ENCODE data around the gene TMEM171. TPM values are rescaled to one million over a fixed set of nuclear protein-coding genes. Genes with fewer than 3 reads are reported as not detected.

The TMEM171 gene
- total and polyA plus RNA-seq, 2 donors from 2014 or later = 15.4 to 17.7 TPM

DNA sequence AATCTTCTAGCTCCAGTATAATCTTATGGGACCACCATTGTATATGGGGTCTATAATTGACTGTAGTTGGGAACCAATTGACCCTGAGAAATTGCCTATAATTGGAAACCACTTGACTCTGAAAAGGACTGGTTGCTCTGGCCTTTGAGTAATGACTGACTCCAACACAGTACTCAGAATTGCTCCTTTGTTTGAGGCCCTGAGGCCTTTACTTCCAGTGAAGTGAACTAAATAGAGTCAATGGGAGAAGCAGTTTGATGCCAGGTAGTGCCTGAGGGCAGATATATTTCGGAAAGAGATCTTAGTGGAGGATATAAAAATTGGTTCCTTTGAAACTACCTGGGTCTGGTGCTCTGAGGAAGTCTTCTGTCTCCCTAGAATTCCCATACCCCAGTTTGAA is 16.0 kb upstream of the TMEM171 start:
- no peak overlapping the region for H3K4me3 ChIP-seq (ENCODE audit: low read length in 3 of 3)
- TF ChIP-seq, protein P1, sequence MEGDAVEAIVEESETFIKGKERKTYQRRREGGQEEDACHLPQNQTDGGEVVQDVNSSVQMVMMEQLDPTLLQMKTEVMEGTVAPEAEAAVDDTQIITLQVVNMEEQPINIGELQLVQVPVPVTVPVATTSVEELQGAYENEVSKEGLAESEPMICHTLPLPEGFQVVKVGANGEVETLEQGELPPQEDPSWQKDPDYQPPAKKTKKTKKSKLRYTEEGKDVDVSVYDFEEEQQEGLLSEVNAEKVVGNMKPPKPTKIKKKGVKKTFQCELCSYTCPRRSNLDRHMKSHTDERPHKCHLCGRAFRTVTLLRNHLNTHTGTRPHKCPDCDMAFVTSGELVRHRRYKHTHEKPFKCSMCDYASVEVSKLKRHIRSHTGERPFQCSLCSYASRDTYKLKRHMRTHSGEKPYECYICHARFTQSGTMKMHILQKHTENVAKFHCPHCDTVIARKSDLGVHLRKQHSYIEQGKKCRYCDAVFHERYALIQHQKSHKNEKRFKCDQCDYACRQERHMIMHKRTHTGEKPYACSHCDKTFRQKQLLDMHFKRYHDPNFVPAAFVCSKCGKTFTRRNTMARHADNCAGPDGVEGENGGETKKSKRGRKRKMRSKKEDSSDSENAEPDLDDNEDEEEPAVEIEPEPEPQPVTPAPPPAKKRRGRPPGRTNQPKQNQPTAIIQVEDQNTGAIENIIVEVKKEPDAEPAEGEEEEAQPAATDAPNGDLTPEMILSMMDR (IDR thresholded peaks at IDR 0.05; ENCODE audit: borderline replicate concordance, extremely low read depth, insufficient read depth) = no peak

GRCh38 chr5:73106335-73106734 is 14.0 kb upstream of the TMEM171 start:
- TF ChIP-seq, protein P1 (IDR thresholded peaks at IDR 0.05; ENCODE audit: borderline replicate concordance, extremely low read depth, insufficient read depth) = no peak
- Histone ChIP-seq H3K36me3 (ENCODE audit: control insufficient read depth in 2 of 3, insufficient read depth in 3 of 3, low read length in 3 of 3) (no peaks in the 10 kb centered on the region), H3K27ac (ENCODE audit: low read depth in 2 of 2, low read length in 2 of 2) (no peak overlapping the region), H3K9ac (ENCODE audit: low read length in 3 of 3) (no peak overlapping the region), H3K4me3 (ENCODE audit: low read length in 3 of 3) (no peak overlapping the region), H3K27me3 (ENCODE audit: control insufficient read depth, insufficient read depth, low read length) (no peaks in the 10 kb centered on the region), H3K9me3 (ENCODE audit: control insufficient read depth in 2 of 3, insufficient read depth in 1 of 3, low read length in 3 of 3) (peaks cover 0 to 3% (median 0%) of the 10 kb centered on the region in 3 donors), H3K4me1 (ENCODE audit: control insufficient read depth in 2 of 3, insufficient read depth in 2 of 3, low read depth in 1 of 3, low read length in 3 of 3) (no peaks in the 10 kb centered on the region)
- no peak for DNase-seq
- FAIRE-seq = no peak
- intact Hi-C loops (cut with DNase I) = no loop called here

More for the DNA sequence above, 16.0 kb upstream of the TMEM171 start:
- Histone ChIP-seq H3K27me3 (ENCODE audit: control insufficient read depth, insufficient read depth, low read length) (no peaks in the 10 kb centered on the region), H3K9me3 (ENCODE audit: control insufficient read depth in 2 of 3, insufficient read depth in 1 of 3, low read length in 3 of 3) (peaks cover 0 to 3% (median 0%) of the 10 kb centered on the region in 3 donors), H3K4me1 (ENCODE audit: control insufficient read depth in 2 of 3, insufficient read depth in 2 of 3, low read depth in 1 of 3, low read length in 3 of 3) (no peaks in the 10 kb centered on the region), H3K9ac (ENCODE audit: low read length in 3 of 3) (no peak overlapping the region), H3K36me3 (ENCODE audit: control insufficient read depth in 2 of 3, insufficient read depth in 3 of 3, low read length in 3 of 3) (no peaks in the 10 kb centered on the region), H3K27ac (ENCODE audit: low read depth in 2 of 2, low read length in 2 of 2) (no peak overlapping the region)
- no peak for DNase-seq
- intact Hi-C loops (cut with DNase I) = no loop called here
- FAIRE-seq = no peak

GRCh38 chr5:73110190-73110589 is 10.2 kb upstream of the TMEM171 start:
- Histone ChIP-seq H3K36me3 (ENCODE audit: control insufficient read depth in 2 of 3, insufficient read depth in 3 of 3, low read length in 3 of 3) (no peaks in the 10 kb centered on the region), H3K27me3 (ENCODE audit: control insufficient read depth, insufficient read depth, low read length) (no peaks in the 10 kb centered on the region), H3K9ac (ENCODE audit: low read length in 3 of 3) (no peak overlapping the region), H3K27ac (ENCODE audit: low read depth in 2 of 2, low read length in 2 of 2) (no peak overlapping the region), H3K9me3 (ENCODE audit: control insufficient read depth in 2 of 3, insufficient read depth in 1 of 3, low read length in 3 of 3) (peaks cover 0 to 3% (median 0%) of the 10 kb centered on the region in 3 donors), H3K4me1 (ENCODE audit: control insufficient read depth in 2 of 3, insufficient read depth in 2 of 3, low read depth in 1 of 3, low read length in 3 of 3) (no peaks in the 10 kb centered on the region), H3K4me3 (ENCODE audit: low read length in 3 of 3) (no peak overlapping the region)
- no peak for FAIRE-seq
- intact Hi-C loops (cut with DNase I) = no loop called here
- DNase-seq = no peak
- TF ChIP-seq, protein P1 (IDR thresholded peaks at IDR 0.05; ENCODE audit: borderline replicate concordance, extremely low read depth, insufficient read depth) = no peak

- H3K36me3 ChIP-seq (ENCODE audit: control insufficient read depth in 2 of 3, insufficient read depth in 3 of 3, low read length in 3 of 3) = no peaks in the 10 kb centered on the region
- intact Hi-C loops (cut with DNase I) = no loop called here
- no peak overlapping the region for H3K27ac ChIP-seq (ENCODE audit: low read depth in 2 of 2, low read length in 2 of 2)
- peaks cover 0 to 3% (median 0%) of the 10 kb centered on the region in 3 donors for H3K9me3 ChIP-seq (ENCODE audit: control insufficient read depth in 2 of 3, insufficient read depth in 1 of 3, low read length in 3 of 3)
- H3K9ac ChIP-seq (ENCODE audit: low read length in 3 of 3) = no peak overlapping the region
- no peak for FAIRE-seq
- no peak for DNase-seq
- TF ChIP-seq, protein P1 (IDR thresholded peaks at IDR 0.05; ENCODE audit: borderline replicate concordance, extremely low read depth, insufficient read depth) = no peak
- H3K4me1 ChIP-seq (ENCODE audit: control insufficient read depth in 2 of 3, insufficient read depth in 2 of 3, low read depth in 1 of 3, low read length in 3 of 3) = no peaks in the 10 kb centered on the region
- no peaks in the 10 kb centered on the region for H3K27me3 ChIP-seq (ENCODE audit: control insufficient read depth, insufficient read depth, low read length)
- H3K4me3 ChIP-seq (ENCODE audit: low read length in 3 of 3) = no peak overlapping the region
Measured at GRCh38 chr5:73111536-73111935, 8.8 kb upstream of the TMEM171 start.

Data from kidney (tissue), 14 donors.